Activated CD4-positive, alpha-beta T cell treated with anti-CD3 and anti-CD28 coated beads, Interleukin-2, amount 50 U/mL, for 4 hours (primary cell): ENCODE data around the gene AOPEP.

Experiments used
- DNase-seq, 2 experiments: peaks; one replicate each; pipeline ENCODE4 v3.0.0-alpha.2; 2020

The AOPEP gene

GRCh38 chr9:95048225-95049087 is 322.0 kb downstream of the AOPEP start:
- DNase-seq = peak; percentile 30 to 49

GRCh38 chr9:95049761-95050160 is 323.3 kb downstream of the AOPEP start:
- DNase-seq = no peak

GRCh38 chr9:95053611-95054570 is 327.4 kb downstream of the AOPEP start:
- DNase-seq = no peak

DNA sequence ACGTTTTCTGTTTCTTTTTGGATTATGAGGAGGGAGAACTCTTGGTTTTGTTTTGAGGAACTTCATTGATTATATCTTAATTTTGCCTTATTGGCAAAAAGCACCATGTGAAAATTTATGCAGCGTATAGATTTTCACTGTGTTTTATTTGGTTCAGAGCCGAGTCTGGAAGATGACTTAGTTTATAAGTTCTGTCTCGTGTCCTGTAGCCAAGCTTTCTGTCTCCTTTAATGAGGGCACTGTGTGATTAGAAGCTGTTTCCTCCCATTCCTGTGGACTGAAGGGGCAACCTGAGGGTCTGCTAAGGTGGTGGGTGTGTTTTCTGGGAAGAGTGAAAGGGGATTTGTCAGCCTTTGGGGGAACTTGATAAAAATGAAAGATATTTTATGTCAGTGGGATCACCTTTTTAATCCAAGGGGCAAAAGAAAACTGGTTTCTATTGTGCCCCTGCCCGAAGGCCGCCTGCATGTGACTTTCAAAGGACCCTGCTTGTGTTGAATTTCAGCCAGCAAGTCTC is 328.9 kb downstream of the AOPEP start:
- DNase-seq = no peak

DNA sequence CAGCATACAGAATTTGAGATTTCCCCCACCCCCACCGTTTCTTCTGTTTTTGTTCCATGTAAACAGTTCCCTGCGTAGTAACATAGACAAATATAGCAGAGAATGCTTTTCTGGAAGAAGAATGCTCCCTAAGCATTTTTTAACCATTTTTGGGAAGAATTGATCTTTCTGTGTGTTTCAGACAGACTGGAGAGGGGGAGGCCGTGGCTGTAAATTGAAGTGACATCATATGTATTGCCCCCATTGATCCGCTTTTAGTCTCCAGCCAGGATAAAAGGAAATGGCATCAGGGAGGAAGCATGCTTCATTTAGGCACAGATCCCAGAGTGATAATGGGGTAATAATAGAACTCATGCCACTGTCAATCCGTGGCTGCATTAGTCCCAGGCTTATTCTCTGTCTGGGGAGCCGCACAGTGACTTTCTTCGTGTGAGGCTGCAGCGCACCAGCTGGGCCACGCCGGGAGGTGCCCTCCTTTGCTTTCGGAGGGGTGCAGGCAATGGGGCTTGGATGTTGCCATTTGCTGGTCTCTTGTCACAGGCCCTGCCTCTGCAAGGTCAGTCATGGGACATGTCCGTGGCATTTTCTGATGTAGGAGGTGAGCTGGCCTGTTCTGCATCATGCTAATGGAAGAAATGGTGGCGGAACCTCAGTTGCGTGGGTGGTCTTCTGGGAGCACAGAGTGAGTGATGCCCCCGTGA is 329.5 kb downstream of the AOPEP start:
- DNase-seq = no peak

DNA sequence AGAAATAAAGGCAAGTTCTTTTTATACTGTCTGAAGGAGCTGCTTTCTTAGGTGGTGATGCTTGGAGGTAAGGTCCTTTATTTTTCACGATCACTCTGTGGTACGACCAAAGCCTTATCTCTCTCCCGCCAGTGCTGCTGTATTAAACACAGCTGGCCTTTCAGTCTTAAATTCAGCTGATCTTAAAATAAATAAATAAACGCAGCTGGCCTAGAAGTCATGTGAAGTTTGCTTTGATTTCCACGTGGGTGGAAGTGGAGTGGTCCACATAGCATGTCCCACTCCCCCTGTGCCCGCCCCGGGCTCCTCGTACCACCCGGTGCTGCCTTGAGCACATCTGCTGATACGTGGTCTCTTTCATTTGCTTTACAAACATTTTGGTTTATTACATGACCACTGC is 330.6 kb downstream of the AOPEP start:
- no peak for DNase-seq

- no peak for DNase-seq
These were observed 331.8 kb downstream of the AOPEP start for GRCh38 chr9:95058121-95058785.

GRCh38 chr9:95058795-95059386 is 332.4 kb downstream of the AOPEP start:
- DNase-seq = no peak

GRCh38 chr9:95060234-95060633 is 333.7 kb downstream of the AOPEP start:
- DNase-seq = no peak

DNA sequence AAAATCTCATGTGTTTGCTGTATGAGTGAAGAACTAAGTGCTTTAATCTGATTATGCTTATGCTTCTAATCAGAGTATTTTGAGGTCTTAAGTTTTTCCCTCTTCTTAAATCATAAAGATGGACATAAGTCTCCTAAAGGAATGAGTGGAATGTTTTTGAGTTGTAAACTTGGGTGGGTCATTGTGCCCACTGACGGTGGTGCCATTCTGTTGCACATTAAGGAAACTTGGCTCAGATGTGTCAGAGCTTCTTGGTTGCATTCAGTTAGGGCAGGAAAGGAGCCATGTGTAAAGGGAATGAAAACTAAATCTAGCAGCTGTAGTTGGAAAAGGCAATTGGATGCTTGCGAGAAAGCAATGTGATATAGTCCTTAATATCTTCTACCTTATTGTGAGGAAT is 334.4 kb downstream of the AOPEP start:
- no peak for DNase-seq

DNA sequence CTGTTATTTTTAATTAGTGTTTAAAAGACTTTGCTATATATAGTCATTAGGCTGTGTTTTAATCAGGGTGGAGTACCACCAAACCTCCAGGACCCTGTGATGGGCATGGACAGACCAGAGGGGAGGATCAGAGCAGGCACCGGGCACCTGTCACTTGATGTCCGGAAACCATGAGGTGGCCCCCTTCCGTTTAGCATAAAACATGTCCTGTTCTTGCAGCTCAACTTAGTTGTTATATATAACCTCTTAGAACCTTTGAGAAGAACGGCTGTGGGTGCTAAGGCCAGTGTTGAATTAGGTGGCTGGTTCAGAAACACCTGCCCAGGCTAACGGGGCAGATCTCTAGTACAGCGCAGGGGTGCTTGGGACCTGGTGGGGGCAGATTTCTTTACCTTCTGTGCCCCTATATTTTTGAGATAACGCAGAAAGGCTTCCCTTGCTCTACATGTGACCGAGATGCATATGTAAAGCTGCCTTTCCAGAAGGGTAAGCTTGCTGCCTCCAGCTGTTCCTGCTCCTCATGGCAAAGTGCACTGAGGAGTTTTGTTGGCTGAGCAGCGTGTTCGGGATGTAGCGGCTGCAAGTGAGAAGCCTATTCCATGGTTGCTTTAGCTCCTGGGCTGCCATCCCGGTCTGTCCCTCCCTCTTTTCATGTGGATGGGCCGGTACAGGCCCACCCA is 335.6 kb downstream of the AOPEP start:
- no peak for DNase-seq

- no peak for DNase-seq
These were observed 336.1 kb downstream of the AOPEP start for GRCh38 chr9:95062596-95063065.

GRCh38 chr9:95063300-95063699 is 336.8 kb downstream of the AOPEP start:
- DNase-seq = no peak

GRCh38 chr9:95065224-95065623 is 338.7 kb downstream of the AOPEP start:
- DNase-seq = no peak

- DNase-seq = no peak
These were observed 340.6 kb downstream of the AOPEP start for GRCh38 chr9:95067057-95067456.

DNA sequence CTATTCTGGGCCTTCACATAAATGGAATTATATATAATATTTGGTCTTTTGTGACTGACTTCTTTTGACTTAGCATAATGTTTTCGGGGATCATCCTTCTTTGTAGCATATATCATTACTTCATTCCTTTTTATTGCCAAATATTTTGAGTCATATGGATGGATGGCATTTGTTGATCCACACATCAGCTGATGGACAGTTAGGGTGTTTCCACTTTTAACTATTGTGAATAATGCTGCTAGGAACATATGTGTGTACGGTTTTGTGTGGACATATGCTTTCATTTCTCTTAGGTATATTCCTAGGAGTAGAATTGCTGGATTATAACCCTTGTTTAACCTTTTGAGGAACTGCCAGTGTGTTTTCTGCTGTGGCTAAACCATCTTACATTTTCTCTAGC is 341.4 kb downstream of the AOPEP start:
- DNase-seq = no peak

DNA sequence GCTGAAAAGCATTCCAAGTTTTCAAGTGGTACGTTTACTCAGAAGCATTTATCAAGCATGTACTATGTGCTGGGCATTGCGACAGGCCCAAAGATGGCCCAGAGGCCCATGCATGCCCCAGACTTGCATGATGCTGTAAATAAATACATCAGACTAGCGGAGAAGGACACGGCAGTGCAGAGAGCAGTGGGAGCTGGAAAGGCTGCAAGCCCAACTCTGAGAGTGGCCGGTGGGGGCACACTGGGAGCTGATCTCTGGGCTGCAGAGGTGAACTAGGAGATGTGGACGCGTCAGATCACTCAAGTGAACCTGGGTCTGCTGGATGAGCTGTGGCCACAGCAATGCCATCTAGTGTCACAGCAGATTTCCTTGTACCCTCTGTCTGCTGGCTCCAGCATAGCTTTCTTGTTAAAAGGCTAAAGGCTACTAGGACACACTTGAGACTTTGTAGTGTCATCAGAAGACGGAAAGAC is 344.1 kb downstream of the AOPEP start:
- no peak for DNase-seq

GRCh38 chr9:95071450-95071849 is 345.0 kb downstream of the AOPEP start:
- DNase-seq = no peak

DNA sequence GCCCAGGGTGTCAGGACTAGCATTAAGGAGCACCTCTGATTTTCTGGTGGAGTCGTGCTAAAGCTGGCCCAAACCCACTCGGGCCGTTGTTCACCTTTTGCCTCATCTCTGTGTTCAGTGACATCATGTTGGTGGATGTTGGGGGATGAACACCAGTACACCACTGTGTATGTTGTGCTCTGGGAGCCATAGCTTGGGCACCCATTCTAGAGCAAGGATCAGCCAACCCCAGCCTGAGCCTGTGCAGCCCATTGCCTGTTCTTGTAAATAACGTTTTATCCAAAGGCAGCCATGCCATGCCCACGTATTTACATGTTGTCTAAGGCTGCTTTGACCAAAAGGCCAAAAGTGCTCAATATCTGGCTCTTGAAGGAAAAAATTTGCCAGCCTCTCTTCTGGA is 345.4 kb downstream of the AOPEP start:
- no peak for DNase-seq

GRCh38 chr9:95073042-95073607 is 346.6 kb downstream of the AOPEP start:
- DNase-seq = no peak

DNA sequence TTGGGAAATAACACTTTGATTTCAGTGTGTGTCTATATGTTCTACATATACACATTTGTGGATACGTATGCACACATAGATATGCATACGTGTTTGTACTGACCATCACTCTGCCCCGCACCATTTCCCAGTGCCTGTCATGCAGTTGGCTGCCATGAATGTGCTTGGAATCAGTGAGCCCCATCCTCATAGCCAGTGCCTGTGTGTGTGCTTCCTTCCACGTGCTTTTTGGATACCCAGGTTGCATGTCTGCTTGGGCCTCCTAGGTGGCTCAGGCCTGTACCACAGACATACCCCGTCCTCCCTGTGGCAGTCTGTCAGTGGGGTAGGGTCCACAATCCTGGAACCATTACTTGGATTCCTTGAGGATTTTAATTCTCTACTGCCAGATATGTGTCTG is 347.4 kb downstream of the AOPEP start:
- no peak for DNase-seq
